Upper lobe of left lung (tissue), 6 donors: ENCODE measurements around the gene EML4. TPM values are rescaled to one million over a fixed set of nuclear protein-coding genes. Genes with fewer than 3 reads are reported as not detected.

Experiments
- ATAC-seq, 2 donors: fragments of 200-7000 bp; cut with Tn5 transposase; one replicate each; pipeline ENCODE4 v1.9.1; 2022; ENCODE audit warnings: mild to moderate bottlenecking in 2 of 2, moderate library complexity in 2 of 2; ENCODE audit not compliant: low FRiP score in 2 of 2
- DNase-seq, 2 donors: peaks; one replicate each; pipeline ENCODE4 v3.0.0-alpha.2; 2019 to 2020
- H3K27ac ChIP-seq, 4 donors: fragments of 200-600 bp; sonication (generic); one replicate each; pipeline ENCODE4 v1.5.1; 2016 to 2019
- H3K27me3 ChIP-seq, 4 donors: fragments of 200-600 bp; sonication (generic); one replicate each; pipeline ENCODE4 v1.5.1; 2017 to 2019
- H3K36me3 ChIP-seq, 4 donors: fragments of 200-600 bp; sonication (generic); one replicate each; pipeline ENCODE4 v1.5.1; 2016 to 2019
- H3K4me1 ChIP-seq, 4 donors: fragments of 200-600 bp; sonication (generic); one replicate each; pipeline ENCODE4 v1.5.1; 2018 to 2019
- H3K4me3 ChIP-seq, 4 donors: fragments of 200-600 bp; sonication (generic); one replicate each; pipeline ENCODE4 v1.5.1; 2017 to 2019; ENCODE audit warnings: mild to moderate bottlenecking in 2 of 4, moderate library complexity in 1 of 4
- H3K9me3 ChIP-seq, 4 donors: fragments of 200-600 bp; sonication (generic); one replicate each; pipeline ENCODE4 v1.5.1; 2018 to 2019
- EP300 ChIP-seq, 4 donors: sonication (generic); formaldehyde crosslinking; IDR thresholded peaks; one replicate each; pipeline ENCODE4 v1.5.1; 2017; ENCODE audit warnings: antibody characterized with exemption in 4 of 4, control low read depth in 2 of 4
- POLR2A ChIP-seq, 4 donors: fragments of 450-650 bp; IDR thresholded peaks; one replicate each; pipeline ENCODE4 v1.5.1; 2016 to 2017; ENCODE audit warnings: antibody characterized with exemption in 4 of 4, mild to moderate bottlenecking in 2 of 4
- POLR2AphosphoS5 ChIP-seq, 2 donors: sonication (generic); formaldehyde crosslinking; IDR thresholded peaks; one replicate each; pipeline ENCODE4 v1.5.1; 2017; ENCODE audit warnings: antibody characterized with exemption in 2 of 2
- WGBS, 2 donors: methylation state at CpG; one replicate each; pipeline ENCODE4 v1.1.5; 2017 to 2018; 5-methylcytosine and 5-hydroxymethylcytosine counted together
- total RNA-seq, 6 donors: library from RNA; depleted of rRNA in 4 of 6; stranded (reverse); fragments of >200 nt in 4 of 6; gene quantifications; one replicate each; pipeline versions ENCODE4 v1.1.0 to v1.2.1, GENCODE V29; 2016 to 2021
- TF ChIP-seq, protein P1 (sequence below), 6 experiments: fragments of 450-650 bp in 4 of 6; fragments of 200-600 bp in 2 of 6; sonication (generic) in 2 of 6; IDR thresholded peaks; one replicate each; pipeline ENCODE4 v1.5.1; 2016 to 2019; ENCODE audit warnings: antibody characterized with exemption in 6 of 6
- donor health status: DM: no; HTN: no; CAD: no; lungs with moderate emphysema.
- donor health status: DM: no; HTN: yes; CAD: no; lungs with severe emphysema.

Gene EML4
- total RNA-seq, 6 donors from 2014 or later, result 42.7 to 96.9 (median 62.0) TPM

- 93 to 95% methylated on average over 8 of the region's 8 CpGs for WGBS, 2 donors
Measured at GRCh38 chr2:42348113-42348805, 179.1 kb downstream of the EML4 start.

DNA sequence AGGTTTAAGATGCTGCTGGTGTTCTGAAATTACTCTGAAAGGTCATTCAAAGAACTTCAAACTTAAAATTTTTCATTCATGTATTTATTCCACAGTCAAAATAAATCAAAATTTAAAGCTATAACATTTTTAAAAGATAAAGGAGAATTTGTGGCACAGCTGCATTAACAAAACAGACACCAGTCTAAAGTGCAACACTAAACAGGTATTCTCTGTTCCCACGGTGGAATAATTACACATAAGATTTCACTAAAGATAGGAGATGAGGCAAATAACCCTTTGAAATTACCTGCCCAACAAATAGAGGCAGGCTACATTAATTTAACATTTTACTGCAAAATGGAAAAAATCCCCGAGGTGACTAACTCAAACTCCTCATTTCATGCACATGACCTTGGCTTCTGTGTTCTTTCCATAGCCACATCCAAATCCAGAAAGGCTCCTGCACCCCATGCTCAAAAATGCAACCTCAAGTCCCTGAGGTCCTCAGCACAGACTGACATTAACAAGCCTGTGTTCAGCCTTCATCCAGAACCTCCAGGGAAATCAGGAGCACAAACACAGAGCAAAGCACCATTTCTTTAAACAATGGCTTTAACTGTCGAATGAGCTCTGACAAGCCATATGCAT is 181.4 kb downstream of the EML4 start:
- H3K9me3 ChIP-seq, result no peaks in the 10 kb centered on the region
- ATAC-seq (no peak), DNase-seq (no peak)
- TF ChIP-seq, protein P1, sequence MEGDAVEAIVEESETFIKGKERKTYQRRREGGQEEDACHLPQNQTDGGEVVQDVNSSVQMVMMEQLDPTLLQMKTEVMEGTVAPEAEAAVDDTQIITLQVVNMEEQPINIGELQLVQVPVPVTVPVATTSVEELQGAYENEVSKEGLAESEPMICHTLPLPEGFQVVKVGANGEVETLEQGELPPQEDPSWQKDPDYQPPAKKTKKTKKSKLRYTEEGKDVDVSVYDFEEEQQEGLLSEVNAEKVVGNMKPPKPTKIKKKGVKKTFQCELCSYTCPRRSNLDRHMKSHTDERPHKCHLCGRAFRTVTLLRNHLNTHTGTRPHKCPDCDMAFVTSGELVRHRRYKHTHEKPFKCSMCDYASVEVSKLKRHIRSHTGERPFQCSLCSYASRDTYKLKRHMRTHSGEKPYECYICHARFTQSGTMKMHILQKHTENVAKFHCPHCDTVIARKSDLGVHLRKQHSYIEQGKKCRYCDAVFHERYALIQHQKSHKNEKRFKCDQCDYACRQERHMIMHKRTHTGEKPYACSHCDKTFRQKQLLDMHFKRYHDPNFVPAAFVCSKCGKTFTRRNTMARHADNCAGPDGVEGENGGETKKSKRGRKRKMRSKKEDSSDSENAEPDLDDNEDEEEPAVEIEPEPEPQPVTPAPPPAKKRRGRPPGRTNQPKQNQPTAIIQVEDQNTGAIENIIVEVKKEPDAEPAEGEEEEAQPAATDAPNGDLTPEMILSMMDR (IDR thresholded peaks at IDR 0.05), result no peak
- no peak for TF ChIP-seq POLR2A (IDR thresholded peaks at IDR 0.05)
- TF ChIP-seq EP300 (IDR thresholded peaks at IDR 0.05), result no peak
- no peak for TF ChIP-seq POLR2AphosphoS5 (IDR thresholded peaks at IDR 0.05)
- H3K27me3 ChIP-seq, result no peaks in the 10 kb centered on the region
- no peaks in the 10 kb centered on the region for H3K4me1 ChIP-seq
- H3K36me3 ChIP-seq, result peaks cover 0 to 55% (median 9%) of the 10 kb centered on the region in 4 donors
- H3K27ac ChIP-seq, result no peak overlapping the region
- H3K4me3 ChIP-seq, result no peak overlapping the region
- WGBS, 2 donors, result 79 to 96% methylated on average over 3 of the region's 3 CpGs

More at GRCh38 chr2:42348113-42348805, 179.1 kb downstream of the EML4 start:
- Histone ChIP-seq H3K4me1 (peaks cover 0 to under 1% (median 0%) of the 10 kb centered on the region in 4 donors), H3K9me3 (no peaks in the 10 kb centered on the region), H3K27me3 (no peaks in the 10 kb centered on the region), H3K4me3 (no peak overlapping the region), H3K27ac (no peak overlapping the region), H3K36me3 (peaks cover 0 to 62% (median 11%) of the 10 kb centered on the region in 4 donors)
- DNase-seq (no peak), ATAC-seq (no peak)
- TF ChIP-seq EP300 (IDR thresholded peaks at IDR 0.05) (no peak), POLR2AphosphoS5 (IDR thresholded peaks at IDR 0.05) (no peak)

- Histone ChIP-seq H3K9me3 (no peaks in the 10 kb centered on the region), H3K36me3 (peaks cover 0 to 50% (median 7%) of the 10 kb centered on the region in 4 donors), H3K27ac (no peak overlapping the region), H3K27me3 (no peaks in the 10 kb centered on the region), H3K4me1 (no peaks in the 10 kb centered on the region), H3K4me3 (no peak overlapping the region)
- DNase-seq, result no peak
- 95% methylated on average over 5 of the region's 5 CpGs for WGBS, 2 donors
- TF ChIP-seq POLR2A (IDR thresholded peaks at IDR 0.05), result no peak
- no peak for TF ChIP-seq EP300 (IDR thresholded peaks at IDR 0.05)
- no peak for TF ChIP-seq POLR2AphosphoS5 (IDR thresholded peaks at IDR 0.05)
- TF ChIP-seq, protein P1 (IDR thresholded peaks at IDR 0.05), result no peak
- no peak for ATAC-seq
Measured at GRCh38 chr2:42351864-42352263, 182.7 kb downstream of the EML4 start.

DNA sequence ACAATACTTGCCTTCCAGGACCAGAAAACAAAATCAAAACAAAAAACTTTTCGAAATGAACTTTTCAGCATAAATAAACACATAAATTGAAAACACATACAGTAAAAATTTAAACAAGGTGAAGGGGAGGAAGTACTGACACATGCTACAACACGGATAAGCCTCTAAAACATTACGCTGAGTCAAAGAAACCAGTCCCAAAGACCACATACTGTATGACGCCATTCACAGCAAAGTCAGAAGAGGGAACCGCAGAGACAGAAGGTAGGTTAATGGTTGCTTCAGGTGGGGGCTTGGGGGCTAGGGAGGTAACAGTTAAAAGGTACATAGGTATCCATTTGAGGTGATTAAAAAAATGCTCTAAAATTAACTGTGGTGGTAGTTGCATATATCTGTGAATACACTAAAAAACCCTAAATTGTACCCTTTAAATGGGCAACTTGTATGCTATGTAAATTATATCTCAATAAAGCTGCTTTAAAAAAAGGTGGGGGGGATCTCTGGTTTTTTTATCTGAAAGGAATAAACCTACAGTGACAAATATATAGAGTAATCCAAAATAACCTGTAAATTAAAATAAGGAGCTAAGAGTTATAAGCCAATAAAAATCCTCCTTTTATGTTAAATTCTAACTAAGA is 184.8 kb downstream of the EML4 start:
- Histone ChIP-seq H3K27me3 (no peaks in the 10 kb centered on the region), H3K36me3 (peaks cover 0 to 41% (median 6%) of the 10 kb centered on the region in 4 donors), H3K27ac (no peak overlapping the region), H3K4me1 (peaks cover 4 to 18% (median 6%) of the 10 kb centered on the region in 4 donors), H3K4me3 (no peak overlapping the region), H3K9me3 (no peaks in the 10 kb centered on the region)
- ATAC-seq (no peak), DNase-seq (no peak)
- WGBS, 2 donors, result 82 to 83% methylated on average over 5 of the region's 5 CpGs
- TF ChIP-seq POLR2A (IDR thresholded peaks at IDR 0.05), result no peak
- TF ChIP-seq, protein P1 (IDR thresholded peaks at IDR 0.05), result no peak
- TF ChIP-seq EP300 (IDR thresholded peaks at IDR 0.05), result no peak
- no peak for TF ChIP-seq POLR2AphosphoS5 (IDR thresholded peaks at IDR 0.05)

- 30 to 35% methylated on average over 6 of the region's 6 CpGs for WGBS, 2 donors
- no peak for DNase-seq
Measured at GRCh38 chr2:42359304-42359964, 190.3 kb downstream of the EML4 start.

More at GRCh38 chr2:42359304-42359964, 190.3 kb downstream of the EML4 start:
- peak overlapping the region; percentile 92 to 97 (median 95) for H3K27ac ChIP-seq
- H3K27me3 ChIP-seq, result no peaks in the 10 kb centered on the region
- peaks cover 16 to 41% (median 24%) of the 10 kb centered on the region in 4 donors for H3K4me1 ChIP-seq
- no peak for ATAC-seq
- H3K36me3 ChIP-seq, result peaks cover 0 to 7% (median 0%) of the 10 kb centered on the region in 4 donors
- H3K9me3 ChIP-seq, result no peaks in the 10 kb centered on the region
- H3K4me3 ChIP-seq, result peak overlapping the region in 3 of 4 donors; percentile 78 to 91 (median 83)
- TF ChIP-seq POLR2AphosphoS5 (IDR thresholded peaks at IDR 0.05), result no peak
- no peak for TF ChIP-seq EP300 (IDR thresholded peaks at IDR 0.05)
- TF ChIP-seq, protein P1 (IDR thresholded peaks at IDR 0.05), result no peak
- no peak for TF ChIP-seq POLR2A (IDR thresholded peaks at IDR 0.05)
